GM18505 (cell line): ENCODE data around the gene SPRTN.

Experiments used
- ATAC-seq: cut with Tn5 transposase; IDR thresholded peaks from one replicate; pipeline ENCODE4 v1.9.1; 2021; ENCODE audit not compliant: unreplicated experiment
- POLR2A ChIP-seq: IDR thresholded peaks from 4 replicates; pipeline ENCODE4 v1.6.1; 2011; ENCODE audit warnings: borderline replicate concordance; ENCODE audit not compliant: insufficient read depth, insufficient read length; ENCODE audit errors: extremely low read depth

Gene SPRTN

DNA sequence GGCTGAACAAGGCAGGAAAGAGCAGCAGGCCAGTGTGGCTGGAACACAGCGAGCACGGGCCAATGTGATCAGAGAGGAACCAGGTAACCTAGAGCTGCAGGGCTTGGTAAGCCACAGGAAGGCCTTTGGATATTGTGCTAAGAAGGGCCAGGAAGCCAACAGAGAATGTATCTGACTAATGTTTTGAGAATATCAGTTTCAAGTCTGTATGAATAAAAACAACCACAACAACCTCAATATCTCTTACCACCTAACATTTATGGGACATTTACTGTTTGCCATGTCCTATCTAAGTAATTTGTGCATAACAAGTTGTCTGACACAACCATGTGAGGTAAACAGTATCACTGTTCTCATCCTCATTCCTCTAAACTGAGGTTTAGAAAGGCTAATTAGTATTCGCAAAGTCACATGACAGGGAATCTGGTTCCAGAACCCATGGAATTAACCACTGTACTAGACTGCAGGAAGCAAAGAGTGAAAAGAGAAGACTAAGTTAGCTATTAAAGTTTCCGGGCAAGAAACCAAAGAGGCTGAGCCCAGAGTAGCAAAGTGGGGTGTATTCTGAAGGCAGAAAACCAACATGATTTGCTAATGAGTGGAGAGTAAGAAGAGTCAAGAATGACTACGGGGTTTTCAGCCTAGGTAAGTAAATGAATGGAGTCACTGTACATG, 38.9 kb downstream of the SPRTN start:
- no peak for ATAC-seq
- TF ChIP-seq POLR2A = no peak

DNA sequence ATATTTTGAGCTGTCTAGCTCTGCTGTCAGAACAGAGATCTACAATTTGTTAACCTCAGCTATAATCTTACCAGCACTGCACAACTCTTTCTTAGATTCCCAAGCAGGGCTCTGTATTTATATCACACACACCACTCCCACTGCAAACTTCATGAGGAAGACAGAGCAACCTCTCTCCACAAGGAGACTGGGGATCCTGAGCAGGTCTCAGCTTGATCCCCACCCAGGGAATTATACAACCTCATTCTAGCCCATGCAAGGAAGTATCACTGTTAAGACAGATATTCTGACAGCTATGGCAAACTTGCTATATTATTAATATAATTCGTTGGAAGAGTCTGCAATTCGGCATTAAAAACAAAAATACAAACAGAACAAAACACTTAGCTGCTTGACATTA, 43.6 kb downstream of the SPRTN start:
- no peak for ATAC-seq
- no peak for TF ChIP-seq POLR2A

DNA sequence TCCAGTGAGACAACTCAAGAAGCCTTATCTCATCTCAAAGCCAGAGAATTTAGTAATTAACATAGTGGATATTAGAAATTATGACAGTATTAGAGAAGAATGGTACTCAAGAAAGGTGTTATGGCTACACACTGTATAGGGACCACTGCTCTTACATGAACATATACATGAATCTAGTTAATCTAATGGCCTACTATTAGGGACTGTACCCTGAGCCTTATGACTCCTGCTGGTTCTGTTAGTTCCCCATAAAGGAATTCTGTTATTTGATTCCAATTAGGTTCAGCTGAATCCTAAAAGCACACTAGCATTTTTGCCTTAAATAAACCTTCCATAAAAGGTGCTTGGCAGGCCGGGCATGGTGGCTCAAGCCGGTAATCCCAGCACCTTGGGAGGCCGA, 44.3 kb downstream of the SPRTN start:
- no peak for TF ChIP-seq POLR2A
- ATAC-seq = no peak

DNA sequence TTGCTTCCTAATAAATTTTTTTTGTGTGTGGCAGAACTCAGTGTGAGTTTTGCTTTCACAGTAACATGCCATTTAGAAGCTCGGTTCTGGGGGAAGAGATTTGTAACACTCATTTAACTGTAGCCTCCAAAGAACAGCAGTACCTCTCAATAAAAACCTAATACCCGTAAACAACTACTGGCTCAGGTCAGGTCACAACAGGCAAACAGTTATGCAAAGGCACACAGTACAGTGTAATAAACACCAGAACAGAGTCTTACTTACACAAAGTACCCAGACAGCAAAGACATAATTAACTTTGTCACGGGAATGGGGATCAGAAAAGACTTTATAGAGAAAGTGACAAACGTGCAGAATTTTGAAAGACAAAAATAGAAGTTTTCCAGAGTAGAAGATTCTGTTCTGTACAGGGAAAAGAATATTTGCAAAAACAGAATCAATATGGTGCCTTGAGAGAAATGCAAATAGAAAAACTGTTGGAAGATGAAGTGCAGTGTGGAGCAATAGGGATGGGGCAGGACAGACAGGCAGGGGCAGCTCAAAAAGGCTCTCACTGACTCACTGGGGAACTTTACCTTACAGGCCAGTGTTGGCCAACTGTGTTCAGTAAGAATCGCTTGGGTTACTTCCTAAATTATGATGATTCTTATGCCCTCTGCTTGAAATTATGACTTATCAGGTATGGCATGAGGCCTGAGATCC, 45.2 kb downstream of the SPRTN start:
- no peak for ATAC-seq
- TF ChIP-seq POLR2A = no peak

DNA sequence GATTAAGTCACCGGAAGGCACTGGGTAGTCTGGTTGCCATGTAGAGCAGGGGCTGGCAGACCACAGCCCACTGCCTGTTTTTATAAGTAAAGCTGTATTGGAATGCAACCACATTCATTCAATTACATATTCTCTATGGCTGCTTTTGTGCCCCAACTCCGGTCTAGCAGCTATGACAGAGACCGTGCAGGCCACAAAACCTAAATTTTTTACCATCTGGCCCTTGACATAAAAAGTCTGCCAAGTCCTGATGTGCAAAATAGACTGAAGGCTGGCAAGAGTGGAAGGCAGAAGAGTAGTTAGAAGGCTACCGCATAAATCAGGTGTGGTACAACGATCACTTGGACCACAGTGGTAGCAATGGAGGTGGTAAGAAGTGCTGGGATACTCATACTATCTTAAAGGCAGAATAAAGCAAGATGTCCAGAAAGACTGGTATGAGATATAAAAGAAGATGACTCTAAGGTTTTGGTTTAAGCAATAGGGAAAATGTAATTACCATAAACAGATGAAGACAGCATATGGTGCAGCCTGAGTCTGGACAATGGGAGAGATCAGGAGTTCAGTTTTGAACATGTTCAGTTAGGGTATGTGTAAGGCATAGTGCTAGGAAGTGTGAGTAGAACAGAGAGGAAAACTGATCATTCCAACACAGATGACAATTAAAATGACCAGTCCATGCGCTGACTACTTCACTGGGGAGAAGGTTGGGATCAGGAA, 46.8 kb downstream of the SPRTN start:
- TF ChIP-seq POLR2A = no peak
- no peak for ATAC-seq

DNA sequence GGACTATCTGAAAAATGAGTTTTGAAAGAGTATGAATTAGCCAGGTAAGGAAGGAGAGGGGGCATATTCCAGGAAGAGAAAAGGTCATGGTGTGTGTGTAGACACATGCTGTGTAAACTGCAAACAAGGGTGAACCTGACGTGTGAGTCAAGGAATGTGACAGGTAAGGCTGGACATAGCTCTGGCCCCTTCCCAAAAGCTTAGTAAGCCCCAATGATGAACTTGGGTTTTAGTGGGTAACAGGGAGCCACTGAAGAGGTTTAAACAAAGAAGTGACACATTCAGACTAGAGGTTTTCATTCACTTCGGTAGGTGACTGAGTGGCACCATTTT, 47.3 kb downstream of the SPRTN start:
- no peak for ATAC-seq
- no peak for TF ChIP-seq POLR2A

DNA sequence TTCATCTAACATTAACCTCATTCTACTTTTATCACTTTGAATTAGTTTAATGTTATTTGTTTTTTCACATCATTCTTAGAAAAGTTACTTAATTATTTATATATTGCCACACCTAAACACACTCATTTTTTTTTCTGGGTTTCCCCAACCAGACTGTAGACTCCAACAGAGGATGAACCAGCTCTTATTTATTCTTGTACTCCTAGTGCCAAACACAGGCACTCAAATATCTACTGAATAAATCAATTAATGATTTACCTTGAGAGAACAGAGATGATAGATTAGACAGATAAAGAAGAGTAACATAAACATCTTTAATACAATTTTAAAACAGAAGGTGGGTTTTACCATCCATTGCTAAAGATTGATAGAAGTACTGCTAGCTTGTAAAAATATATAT, 48.4 kb downstream of the SPRTN start:
- TF ChIP-seq POLR2A = no peak
- no peak for ATAC-seq

DNA sequence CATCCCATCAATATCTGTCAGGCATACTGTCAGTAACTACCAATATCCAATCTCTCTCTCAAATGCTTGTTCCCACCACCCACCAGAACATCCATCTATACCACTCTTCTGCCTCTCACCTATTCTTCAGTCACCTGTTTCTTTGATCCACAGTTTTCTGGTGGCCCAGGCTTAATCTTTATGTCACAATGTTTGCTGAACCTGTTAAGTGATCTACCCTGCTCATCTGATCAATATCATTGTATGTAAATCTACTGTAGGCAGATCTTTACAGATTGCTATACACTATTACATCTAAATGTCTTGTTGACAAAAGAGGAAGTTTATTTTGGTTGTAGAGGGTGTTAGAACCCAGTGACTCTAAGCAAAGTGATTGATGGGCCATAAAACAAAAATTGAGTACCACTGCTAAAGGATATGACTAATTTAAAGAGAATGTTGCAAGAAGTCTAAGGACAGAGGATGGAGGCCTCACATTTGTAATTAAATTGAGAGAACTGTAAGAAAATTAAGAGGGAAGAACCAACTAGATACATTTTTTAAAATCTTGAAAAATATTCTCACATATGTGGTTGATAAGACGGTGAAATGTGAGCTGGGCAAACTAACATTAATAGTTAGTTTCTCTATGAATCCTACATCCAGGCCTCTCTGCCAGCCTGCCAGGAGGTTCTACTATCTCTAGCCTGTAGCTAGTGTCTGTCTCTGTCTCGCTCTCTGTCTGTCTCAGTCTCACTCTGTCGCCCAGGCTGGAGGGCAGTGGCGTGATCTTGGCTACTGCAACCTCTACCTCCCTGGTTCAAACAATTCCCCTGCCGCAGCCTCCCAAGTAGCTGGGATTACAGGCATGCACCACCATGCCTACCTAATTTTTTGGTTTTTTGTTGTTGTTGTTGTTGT, 49.9 kb downstream of the SPRTN start:
- no peak for TF ChIP-seq POLR2A

DNA sequence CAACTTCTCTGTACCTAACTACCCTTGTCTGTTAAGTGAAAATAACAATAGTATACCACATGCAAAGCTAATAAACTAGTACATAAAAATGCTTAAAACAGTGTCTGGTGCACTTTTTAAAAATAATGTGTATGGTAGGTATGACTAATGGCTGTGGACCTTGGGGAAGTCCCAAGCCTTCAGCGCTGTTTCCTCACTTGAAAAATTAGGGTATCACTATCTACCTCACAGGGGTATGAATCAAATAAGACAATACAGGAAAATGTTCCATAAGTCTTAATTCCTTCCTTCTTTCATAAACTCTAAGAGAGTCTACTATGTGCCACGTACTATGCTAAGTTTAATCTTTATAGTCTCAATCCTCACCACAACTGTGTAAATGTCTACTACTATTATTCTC, 52.0 kb downstream of the SPRTN start:
- ATAC-seq = no peak
- no peak for TF ChIP-seq POLR2A

More for the DNA sequence above, 49.9 kb downstream of the SPRTN start:
- ATAC-seq = no peak

DNA sequence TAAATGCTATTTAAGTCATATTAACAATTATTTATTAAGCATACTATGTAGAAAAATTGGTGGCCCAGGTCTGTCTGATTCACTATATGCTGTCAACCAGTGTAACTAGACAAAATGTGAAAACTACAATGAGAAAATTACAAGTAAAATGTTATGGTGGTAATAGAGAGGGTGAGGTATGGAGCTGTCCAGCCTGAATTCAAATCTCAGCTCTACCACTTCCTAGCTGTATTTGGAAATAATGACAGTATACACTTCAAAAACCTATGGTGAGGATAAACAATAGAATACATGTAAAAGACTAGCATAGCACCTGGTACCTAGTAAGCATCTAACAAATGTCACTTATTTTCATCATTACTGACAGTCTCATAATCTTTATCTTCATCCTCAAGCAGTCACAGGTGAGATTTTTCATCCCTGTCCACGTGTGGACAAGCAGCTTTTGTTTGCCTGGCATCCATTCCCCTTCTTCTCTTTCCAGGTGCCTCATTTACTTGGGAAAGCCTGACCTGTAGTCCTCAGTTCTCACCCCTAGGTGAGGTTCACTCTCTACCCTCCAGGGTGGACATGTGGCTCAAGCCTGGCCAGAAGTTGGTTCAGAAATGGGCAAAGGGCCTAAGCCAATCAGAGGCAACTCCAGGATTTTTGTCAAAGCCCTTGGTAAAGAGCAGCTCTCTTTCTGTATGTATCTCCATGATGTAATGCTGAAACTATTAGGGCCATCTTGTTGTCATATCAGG, 54.5 kb downstream of the SPRTN start:
- TF ChIP-seq POLR2A = no peak
- no peak for ATAC-seq

DNA sequence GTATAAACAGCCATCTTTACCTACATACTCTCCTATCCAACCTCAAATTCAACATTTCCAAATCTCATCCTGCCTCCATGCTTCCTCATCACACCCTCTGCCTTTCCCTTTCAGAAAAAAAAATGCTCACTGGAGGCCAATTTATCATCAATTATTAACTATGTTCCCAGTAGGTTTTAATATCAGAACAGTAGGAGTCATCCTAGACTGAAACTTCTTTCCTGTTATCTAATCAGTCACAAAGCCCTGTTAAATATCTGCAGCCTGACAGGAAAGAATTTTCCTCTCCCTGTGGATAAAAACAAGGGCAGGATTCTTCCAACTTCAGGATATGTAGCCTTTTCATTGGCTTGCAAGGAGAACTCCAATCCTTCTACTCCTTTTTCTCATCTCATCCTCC, 55.6 kb downstream of the SPRTN start:
- no peak for ATAC-seq
- no peak for TF ChIP-seq POLR2A
